Measurements from ENCODE around the gene PDZK1IP1.
A peak's percentile ranks its signal among the peaks of the same experiment; 100 is the strongest.
"Not testable (repeated sequence)": the region's sequence is repeated elsewhere in the genome, so short reads cannot be mapped to it uniquely, and the experiment has no call there.

PDZK1IP1 gene

GRCh38 chr1:47193496-47193895 is 3.7 kb upstream of the PDZK1IP1 start:
- not testable (repeated sequence) for DNase-seq

GRCh38 chr1:47192458-47193384 is 2.9 kb upstream of the PDZK1IP1 start:
- DNase-seq = peak; percentile 46 to 54

- no peak for DNase-seq
Measured at GRCh38 chr1:47191940-47192457, 2.2 kb upstream of the PDZK1IP1 start.

- no peak for DNase-seq
Measured at GRCh38 chr1:47190857-47191256, 1.0 kb upstream of the PDZK1IP1 start.

GRCh38 chr1:47190509-47190855 is 646 bp upstream of the PDZK1IP1 start:
- no peak for DNase-seq

- no peak for DNase-seq
Measured at GRCh38 chr1:47188791-47189785, 748 bp downstream of the PDZK1IP1 start.

GRCh38 chr1:47187926-47188250 is 1.9 kb downstream of the PDZK1IP1 start:
- no peak for DNase-seq

GRCh38 chr1:47187231-47187925 is 2.5 kb downstream of the PDZK1IP1 start:
- DNase-seq = no peak

- DNase-seq = no peak
Measured at GRCh38 chr1:47186267-47187185, 3.3 kb downstream of the PDZK1IP1 start.

- no peak for DNase-seq
Measured at GRCh38 chr1:47184822-47185677, 4.8 kb downstream of the PDZK1IP1 start.

- no peak for DNase-seq
Measured at GRCh38 chr1:47184090-47184821, 5.6 kb downstream of the PDZK1IP1 start.

GRCh38 chr1:47183308-47184089 is 6.3 kb downstream of the PDZK1IP1 start:
- DNase-seq = no peak

GRCh38 chr1:47182676-47183235 is 7.1 kb downstream of the PDZK1IP1 start:
- DNase-seq = no peak

- no peak for DNase-seq
Measured at GRCh38 chr1:47181955-47182675, 7.7 kb downstream of the PDZK1IP1 start.

GRCh38 chr1:47181095-47181954 is 8.5 kb downstream of the PDZK1IP1 start:
- no peak for DNase-seq

- DNase-seq = no peak
Measured at GRCh38 chr1:47180603-47181094, 9.2 kb downstream of the PDZK1IP1 start.

Data from AML-193 (cell line).